Urinary bladder (tissue), 4 donors: ENCODE data around the gene ADGRG6. TPM values are rescaled to one million over a fixed set of nuclear protein-coding genes. Genes with fewer than 3 reads are reported as not detected.
A peak's percentile ranks its signal among the peaks of the same experiment; 100 is the strongest.

Source experiments
- DNase-seq: peaks from one replicate; pipeline ENCODE4 v3.0.0-alpha.2; 2015; ENCODE audit errors: extremely low spot score
- H3K27ac ChIP-seq: one replicate; pipeline ENCODE4 v1.5.1; 2013; ENCODE audit warnings: low read depth, mild to moderate bottlenecking, moderate library complexity
- H3K36me3 ChIP-seq: one replicate; pipeline ENCODE4 v1.6.1; 2013; ENCODE audit warnings: mild to moderate bottlenecking, moderate library complexity; ENCODE audit not compliant: insufficient read depth
- H3K4me1 ChIP-seq: one replicate; pipeline ENCODE4 v1.6.1; 2013; ENCODE audit warnings: mild to moderate bottlenecking, moderate library complexity; ENCODE audit not compliant: insufficient read depth
- H3K4me3 ChIP-seq: one replicate; pipeline ENCODE4 v1.5.1; 2013; ENCODE audit warnings: low read depth, low read length
- WGBS: extraction: QIAGEN DNeasy Blood & Tissue Kit; methylation state at CpG from one replicate; pipeline ENCODE4 v1.1.7; 2013; 5-methylcytosine and 5-hydroxymethylcytosine counted together
- polyA plus RNA-seq: library from polyadenylated mRNA; stranded (reverse); fragments of 200-250 nt; gene quantifications from one replicate; pipeline ENCODE4 v1.2.3, GENCODE V29; 2013
- total RNA-seq: library from RNA; depleted of rRNA; stranded (reverse); fragments of >200 nt; gene quantifications from one replicate; pipeline ENCODE4 v1.2.3, GENCODE V29; 2014
- donor health status: healthy with polysubstance abuse.
- donor health status: healthy.

Gene ADGRG6
- total and polyA plus RNA-seq, 2 donors, result 6.6 to 124 TPM

- H3K4me1 ChIP-seq, result peaks cover 1% of the 10 kb centered on the region
- no peak overlapping the region for H3K27ac ChIP-seq
- no peaks in the 10 kb centered on the region for H3K36me3 ChIP-seq
- WGBS, result 86% methylated on average over 2 of the region's 2 CpGs
- DNase-seq, result no peak
- H3K4me3 ChIP-seq, result no peak overlapping the region
These were observed 4.7 kb upstream of the ADGRG6 start for GRCh38 chr6:142296975-142297604.

- 93% methylated on average over 3 of the region's 3 CpGs for WGBS
- H3K4me3 ChIP-seq, result no peak overlapping the region
- no peak for DNase-seq
- peaks cover 1% of the 10 kb centered on the region for H3K4me1 ChIP-seq
- H3K27ac ChIP-seq, result no peak overlapping the region
- no peaks in the 10 kb centered on the region for H3K36me3 ChIP-seq
These were observed 4.2 kb upstream of the ADGRG6 start for GRCh38 chr6:142297605-142297995.

- peaks cover 1% of the 10 kb centered on the region for H3K4me1 ChIP-seq
- H3K4me3 ChIP-seq, result no peak overlapping the region
- no peak for DNase-seq
- no peak overlapping the region for H3K27ac ChIP-seq
- H3K36me3 ChIP-seq, result no peaks in the 10 kb centered on the region
- WGBS, result 48% methylated on average over 3 of the region's 3 CpGs
These were observed 3.6 kb upstream of the ADGRG6 start for GRCh38 chr6:142297996-142298753.

GRCh38 chr6:142300302-142300701, 1.5 kb upstream of the ADGRG6 start:
- WGBS, result 91% methylated on average over 3 of the region's 3 CpGs

GRCh38 chr6:142300758-142301650, 803 bp upstream of the ADGRG6 start:
- WGBS, result 9% methylated on average over 31 of the region's 31 CpGs
- peak overlapping the region; percentile 53 for H3K4me3 ChIP-seq
- H3K27ac ChIP-seq, result peak overlapping the region; percentile 53
- DNase-seq, result no peak
- no peaks in the 10 kb centered on the region for H3K36me3 ChIP-seq
- H3K4me1 ChIP-seq, result peaks cover 1% of the 10 kb centered on the region

More at GRCh38 chr6:142300302-142300701, 1.5 kb upstream of the ADGRG6 start:
- no peak for DNase-seq
- no peak overlapping the region for H3K4me3 ChIP-seq
- no peak overlapping the region for H3K27ac ChIP-seq
- H3K36me3 ChIP-seq, result no peaks in the 10 kb centered on the region
- peaks cover 1% of the 10 kb centered on the region for H3K4me1 ChIP-seq

- Histone ChIP-seq H3K4me1 (peaks cover 1% of the 10 kb centered on the region), H3K4me3 (peak overlapping the region; percentile 53), H3K27ac (no peak overlapping the region), H3K36me3 (no peaks in the 10 kb centered on the region)
- WGBS, result 61% methylated on average over 18 of the region's 18 CpGs
- DNase-seq, result no peak
These were observed 791 bp downstream of the ADGRG6 start for GRCh38 chr6:142302421-142303175.

GRCh38 chr6:142303176-142303533, 1.3 kb downstream of the ADGRG6 start:
- no peak for DNase-seq
- Histone ChIP-seq H3K4me3 (no peak overlapping the region), H3K36me3 (no peaks in the 10 kb centered on the region), H3K4me1 (peaks cover 1% of the 10 kb centered on the region), H3K27ac (no peak overlapping the region)
- WGBS, result 82% methylated on average over 2 of the region's 2 CpGs

- Histone ChIP-seq H3K4me1 (peaks cover 1% of the 10 kb centered on the region), H3K36me3 (no peaks in the 10 kb centered on the region), H3K4me3 (no peak overlapping the region), H3K27ac (no peak overlapping the region)
- 82% methylated on average over 2 of the region's 2 CpGs for WGBS
- DNase-seq, result no peak
These were observed 2.4 kb downstream of the ADGRG6 start for GRCh38 chr6:142304241-142304640.

- WGBS, result 94% methylated on average over 1 of the region's 1 CpG
These were observed 4.9 kb downstream of the ADGRG6 start for GRCh38 chr6:142306736-142307135.

GRCh38 chr6:142307963-142308748, 6.3 kb downstream of the ADGRG6 start:
- Histone ChIP-seq H3K4me1 (no peaks in the 10 kb centered on the region), H3K36me3 (no peaks in the 10 kb centered on the region), H3K4me3 (no peak overlapping the region), H3K27ac (no peak overlapping the region)
- 72% methylated on average over 2 of the region's 2 CpGs for WGBS
- DNase-seq, result no peak

More at GRCh38 chr6:142306736-142307135, 4.9 kb downstream of the ADGRG6 start:
- H3K4me1 ChIP-seq, result peaks cover 1% of the 10 kb centered on the region
- no peaks in the 10 kb centered on the region for H3K36me3 ChIP-seq
- no peak overlapping the region for H3K27ac ChIP-seq
- DNase-seq, result no peak
- H3K4me3 ChIP-seq, result no peak overlapping the region

GRCh38 chr6:142309426-142309825, 7.6 kb downstream of the ADGRG6 start:
- Histone ChIP-seq H3K4me1 (no peaks in the 10 kb centered on the region), H3K27ac (no peak overlapping the region), H3K36me3 (no peaks in the 10 kb centered on the region), H3K4me3 (no peak overlapping the region)
- 89% methylated on average over 2 of the region's 2 CpGs for WGBS
- DNase-seq, result no peak

GRCh38 chr6:142313284-142313683, 11.5 kb downstream of the ADGRG6 start:
- no peak for DNase-seq
- H3K4me1 ChIP-seq, result no peaks in the 10 kb centered on the region
- 15% methylated on average over 2 of the region's 2 CpGs for WGBS
- no peak overlapping the region for H3K4me3 ChIP-seq
- no peak overlapping the region for H3K27ac ChIP-seq
- no peaks in the 10 kb centered on the region for H3K36me3 ChIP-seq
